ENCODE data around the gene PNKP. TPM values are rescaled to one million over a fixed set of nuclear protein-coding genes. Genes with fewer than 3 reads are reported as not detected.
A peak's percentile ranks its signal among the peaks of the same experiment; 100 is the strongest.

The PNKP gene
- total and polyA plus RNA-seq, 2 of the 8 experiments (the other 6 are each of a cell fraction or from before 2014, with no cell fraction given): 45.8 to 105 TPM

- Histone ChIP-seq H3K4me2 (ENCODE audit: insufficient read depth in 1 of 2, low read depth in 2 of 2, low read length in 2 of 2) (no peak overlapping the region), H2BK15ac (ENCODE audit: low read length) (no peak overlapping the region), H4K5ac (ENCODE audit: insufficient read length, low read depth, low read length) (no peak overlapping the region), H4K8ac (ENCODE audit: extremely low read depth, insufficient read depth, low read length) (no peak overlapping the region), H3K27me3 (replicated peaks in 1 of 4; ENCODE audit: control insufficient read depth in 3 of 4, extremely low read depth in 1 of 4, insufficient read depth in 3 of 4, low read length in 3 of 4) (no peaks in the 10 kb centered on the region), H2BK120ac (replicated peaks; ENCODE audit: low read depth, low read length) (no peak overlapping the region), H4K20me1 (replicated peaks in 1 of 2; ENCODE audit: control insufficient read depth in 1 of 2, insufficient read depth in 2 of 2, low read length in 2 of 2) (peaks cover under 1% of the 10 kb centered on the region in 2 experiments), H2BK20ac (ENCODE audit: low read length) (no peak overlapping the region), H4K91ac (replicated peaks; ENCODE audit: insufficient read length, low read length) (no peak overlapping the region), H3K79me2 (ENCODE audit: control insufficient read depth in 1 of 2, insufficient read depth in 2 of 2, low read length in 2 of 2) (no peaks in the 10 kb centered on the region), H2BK12ac (ENCODE audit: low read depth, low read length) (no peak overlapping the region), H3K27ac (ENCODE audit: low read depth, low read length) (no peak overlapping the region), H3K18ac (ENCODE audit: extremely low read depth, low read length) (no peak overlapping the region), H3K4me1 (replicated peaks in 1 of 4; ENCODE audit: control insufficient read depth in 3 of 4, insufficient read depth in 4 of 4, low read length in 3 of 4) (no peaks in the 10 kb centered on the region), H3K79me1 (ENCODE audit: low read depth, low read length) (peaks cover 3% of the 10 kb centered on the region; the same call in 1 of the 2 replicates), H2BK5ac (ENCODE audit: low read depth, low read length) (no peak overlapping the region), H3K4ac (replicated peaks; ENCODE audit: insufficient read length, low read depth, low read length) (no peak overlapping the region), H2AK5ac (ENCODE audit: low read depth, low read length) (no peak overlapping the region), H3K56ac (replicated peaks; ENCODE audit: insufficient read length, low read depth, low read length) (no peak overlapping the region), H2AFZ (ENCODE audit: low read length) (no peak overlapping the region), H3K23ac (ENCODE audit: insufficient read length) (no peak overlapping the region), H3K4me3 (ENCODE audit: extremely low read depth in 1 of 4, insufficient read depth in 2 of 4, low read depth in 3 of 4, low read length in 4 of 4) (no peak overlapping the region), H3K23me2 (ENCODE audit: low read depth, low read length) (no peaks in the 10 kb centered on the region), H3K14ac (ENCODE audit: insufficient read length) (no peak overlapping the region), H3K9ac (replicated peaks in 1 of 4; ENCODE audit: extremely low read depth in 1 of 4, low read depth in 3 of 4, low read length in 3 of 4) (no peak overlapping the region), H3K9me3 (ENCODE audit: insufficient read depth in 2 of 2, low read depth in 1 of 2, low read length in 1 of 2) (no peaks in the 10 kb centered on the region), H3K36me3 (ENCODE audit: control insufficient read depth in 2 of 4, insufficient read depth in 4 of 4, low read length in 3 of 4) (peaks cover 2 to 12% (median 8%) of the 10 kb centered on the region in 4 experiments; a peak in 5 of 8 replicates)
- POLR2A ChIA-PET (ENCODE audit: partially characterized antibody): interaction anchor here (0.7 to 3.1 kb wide), 3 partner anchors 9 to 30 kb away, joined by 3 to 13 read pairs (median 3); partner anchors contain the start of gene PTOV1
- DNase-seq (ENCODE audit: low read depth in 1 of 2, low spot score in 2 of 2) (no peak), FAIRE-seq (no peak)
- 94% methylated on average over 15 of the region's 17 CpGs; no CpG with 5 or more reads in 1 of the 2 experiments for WGBS, 2 experiments (ENCODE audit: extremely low coverage in 1 of 2, insufficient coverage in 1 of 2, insufficient read length in 1 of 2, insufficient replicate concordance in 2 of 2, low coverage in 1 of 2, low lambda C conversion rate in 2 of 2, missing lambda C conversion rate in 1 of 2)
- TF ChIP-seq JUND (IDR thresholded peaks at IDR 0.05; ENCODE audit: low read length) (no peak), POLR2AphosphoS5 (IDR thresholded peaks at IDR 0.05; ENCODE audit: low read depth, low read length) (no peak), ASH2L (IDR thresholded peaks at IDR 0.05; ENCODE audit: low read length) (no peak), YY1 (IDR thresholded peaks at IDR 0.05; ENCODE audit: low read depth, low read length) (0 out of 2 replicates have a peak, but pooled peaks have one; percentile 8), CTCF (IDR thresholded peaks at IDR 0.05; ENCODE audit: control extremely low read depth in 1 of 3, insufficient read depth in 1 of 3, low read depth in 1 of 3, low read length in 3 of 3) (peak in 1 of 3 experiments; percentile 5; a peak in 1 of 4 replicates)
- CTCF ChIA-PET (ENCODE audit: partially characterized antibody): interaction anchor here (1.1 kb wide), 1 partner anchor 22 kb away, joined by 3 read pairs; no protein-coding TSS in a partner anchor
Observed at GRCh38 chr19:49840736-49841249, 26.6 kb downstream of the PNKP start.

All from H1 (cell line).